Kidney (tissue), 14 donors: ENCODE results near the gene PLAC1. TPM values are rescaled to one million over a fixed set of nuclear protein-coding genes. Genes with fewer than 3 reads are reported as not detected.
A peak's percentile ranks its signal among the peaks of the same experiment; 100 is the strongest.

Source experiments
- DNase-seq, 5 donors: peaks; one replicate each; pipeline ENCODE4 v3.0.0-alpha.2; 2013 to 2020
- FAIRE-seq: peaks from 2 replicates; lab custom pipeline; 2012; peaks lifted over from hg19 to GRCh38; lab: Jason Lieb, UNC
- H3K27ac ChIP-seq, 2 donors: one replicate each; pipeline ENCODE4 v1.7.0; 2013; ENCODE audit warnings: low read depth in 2 of 2, low read length in 2 of 2, inconsistent platforms in 1 of 2
- H3K27me3 ChIP-seq: one replicate; pipeline ENCODE4 v1.7.1; 2013; ENCODE audit warnings: low read length, inconsistent platforms; ENCODE audit not compliant: control insufficient read depth, insufficient read depth
- H3K36me3 ChIP-seq, 3 donors: one replicate each; pipeline versions ENCODE4 v1.7.0 to v1.7.1; 2013; ENCODE audit warnings: low read length in 3 of 3, control low read depth in 1 of 3, inconsistent platforms in 1 of 3; ENCODE audit not compliant: insufficient read depth in 3 of 3, control insufficient read depth in 2 of 3
- H3K4me1 ChIP-seq, 3 donors: one replicate each; pipeline versions ENCODE4 v1.7.0 to v1.7.1; 2013; ENCODE audit warnings: low read length in 3 of 3, inconsistent platforms in 1 of 3, low read depth in 1 of 3; ENCODE audit not compliant: control insufficient read depth in 2 of 3, insufficient read depth in 2 of 3
- H3K4me3 ChIP-seq, 3 donors: one replicate each; pipeline versions ENCODE4 v1.7.0 to v1.8.1; 2013; ENCODE audit warnings: low read length in 3 of 3, control low read depth in 1 of 3, inconsistent platforms in 1 of 3
- H3K9ac ChIP-seq, 3 donors: one replicate each; pipeline versions ENCODE4 v1.7.0 to v1.7.1; 2013; ENCODE audit warnings: low read length in 3 of 3, control low read depth in 1 of 3, inconsistent platforms in 1 of 3
- H3K9me3 ChIP-seq, 3 donors: one replicate each; pipeline versions ENCODE4 v1.7.0 to v1.7.1; 2013; ENCODE audit warnings: low read length in 3 of 3, control low read depth in 1 of 3, inconsistent platforms in 1 of 3; ENCODE audit not compliant: control insufficient read depth in 2 of 3, insufficient read depth in 1 of 3
- CTCF ChIP-seq: IDR thresholded peaks from 3 replicates; pipeline ENCODE4 v1.5.1; 2012; ENCODE audit warnings: mild to moderate bottlenecking, moderate library complexity, borderline replicate concordance; ENCODE audit not compliant: insufficient read depth; ENCODE audit errors: extremely low read depth
- intact Hi-C: fragments of 100-400 bp; cut with DNase I; formaldehyde crosslinking; loops from one replicate; pipeline ENCODE4 v1.11.1; 2022
- polyA plus RNA-seq: library from polyadenylated mRNA; stranded (reverse); fragments of 350-450 nt; fragmentation: Illumina TruSeq; extraction: RNeasy Lipid Tissue Mini Kit (QIAGEN cat#74804); gene quantifications from one replicate; pipeline ENCODE4 v1.2.3, GENCODE V29; 2014; ENCODE audit warnings: low read depth, low replicate concordance; ENCODE audit not compliant: insufficient read depth
- total RNA-seq: library from RNA; stranded (reverse); fragmentation: NEBNext Ultra II Directional; extraction: Animal tissue kit (Norgen Biotek cat#: 25700); gene quantifications from one replicate; pipeline ENCODE4 v1.2.1, GENCODE V29; 2021
- donor health status: control.
- donor health status: control.
- donor health status: control.
- donor health status: control.
- donor health status: control.
- donor health status: DM: yes; HTN: yes; CAD: no.
- donor health status: Normal renal cell carcinoma (clear cell type).

Gene PLAC1
- total and polyA plus RNA-seq, 2 donors from 2014 or later = not detected

- no peak for FAIRE-seq
- Histone ChIP-seq H3K27ac (no peak overlapping the region), H3K36me3 (no peaks in the 10 kb centered on the region), H3K27me3 (no peaks in the 10 kb centered on the region), H3K9me3 (no peaks in the 10 kb centered on the region), H3K4me1 (peaks cover 0 to 3% (median 2%) of the 10 kb centered on the region in 3 donors), H3K9ac (no peak overlapping the region), H3K4me3 (peak overlapping the region in 1 of 3 donors; percentile 81)
- intact Hi-C loops = no loop called here
- DNase-seq = peak in 1 of 5 donors; percentile 70
- no peak for TF ChIP-seq CTCF
These were observed 112.1 kb downstream of the PLAC1 start for GRCh38 chrX:134546187-134546586.

- no peaks in the 10 kb centered on the region for H3K9me3 ChIP-seq
- intact Hi-C loops = no loop called here
- no peaks in the 10 kb centered on the region for H3K36me3 ChIP-seq
- H3K4me1 ChIP-seq = peaks cover 0 to 3% (median 2%) of the 10 kb centered on the region in 3 donors
- no peak for TF ChIP-seq CTCF
- H3K9ac ChIP-seq = no peak overlapping the region
- H3K27me3 ChIP-seq = peaks cover 3% of the 10 kb centered on the region
- FAIRE-seq (no peak), DNase-seq (peak in 1 of 5 donors; percentile 67)
- H3K4me3 ChIP-seq = peak overlapping the region in 1 of 3 donors; percentile 20
- H3K27ac ChIP-seq = peak overlapping the region in 1 of 2 donors; percentile 32
These were observed 112.8 kb downstream of the PLAC1 start for GRCh38 chrX:134545510-134545909.

GRCh38 chrX:134544513-134545151 is 113.6 kb downstream of the PLAC1 start:
- peaks cover 0 to 3% (median 2%) of the 10 kb centered on the region in 3 donors for H3K4me1 ChIP-seq
- no peak for TF ChIP-seq CTCF
- H3K9ac ChIP-seq = peak overlapping the region in 1 of 3 donors; percentile 19
- H3K27me3 ChIP-seq = peaks cover 3% of the 10 kb centered on the region
- no peaks in the 10 kb centered on the region for H3K9me3 ChIP-seq
- intact Hi-C loops = no loop called here
- H3K27ac ChIP-seq = peak overlapping the region; percentile 60 to 63
- DNase-seq (peak; percentile 59 to 90 (median 76)), FAIRE-seq (no peak)
- H3K4me3 ChIP-seq = peak overlapping the region in 2 of 3 donors; percentile 20 to 21
- no peaks in the 10 kb centered on the region for H3K36me3 ChIP-seq

- intact Hi-C loops = no loop called here
- H3K9ac ChIP-seq = peak overlapping the region in 1 of 3 donors; percentile 19
- H3K27me3 ChIP-seq = peaks cover 3% of the 10 kb centered on the region
- H3K9me3 ChIP-seq = no peaks in the 10 kb centered on the region
- no peak for TF ChIP-seq CTCF
- FAIRE-seq = no peak
- H3K36me3 ChIP-seq = no peaks in the 10 kb centered on the region
- peak overlapping the region in 1 of 2 donors; percentile 32 for H3K27ac ChIP-seq
- DNase-seq = no peak
- peaks cover 0 to 3% (median 2%) of the 10 kb centered on the region in 3 donors for H3K4me1 ChIP-seq
- peak overlapping the region in 2 of 3 donors; percentile 20 to 21 for H3K4me3 ChIP-seq
These were observed 114.1 kb downstream of the PLAC1 start for GRCh38 chrX:134544135-134544512.
